Lower leg skin (tissue), 4 donors: Measurements from ENCODE around the gene CTNNA2. TPM values are rescaled to one million over a fixed set of nuclear protein-coding genes. Genes with fewer than 3 reads are reported as not detected.
"Not testable (repeated sequence)": the region's sequence is repeated elsewhere in the genome, so short reads cannot be mapped to it uniquely, and the experiment has no call there.

Experiments
- DNase-seq, 2 donors: peaks; one replicate each; pipeline ENCODE4 v3.0.0-alpha.2; 2019; ENCODE audit warnings: low spot score in 2 of 2
- H3K4me3 ChIP-seq: fragments of 200-600 bp; sonication (generic); 2 replicates; pipeline ENCODE4 v1.5.1; 2017; ENCODE audit warnings: mild to moderate bottlenecking, low read depth; ENCODE audit not compliant: poor library complexity, severe bottlenecking
- CTCF ChIP-seq, 3 donors: fragments of 450-650 bp; IDR thresholded peaks; one replicate each; pipeline ENCODE4 v1.5.1; 2016; ENCODE audit warnings: antibody characterized with exemption in 3 of 3, mild to moderate bottlenecking in 3 of 3, moderate library complexity in 2 of 3
- POLR2A ChIP-seq, 2 donors: fragments of 450-650 bp; IDR thresholded peaks; one replicate each; pipeline ENCODE4 v1.6.1; 2016 to 2017; ENCODE audit warnings: antibody characterized with exemption in 2 of 2, mild to moderate bottlenecking in 1 of 2, moderate library complexity in 1 of 2
- WGBS, 2 donors: methylation state at CpG; one replicate each; pipeline ENCODE4 v1.1.5; 2018; 5-methylcytosine and 5-hydroxymethylcytosine counted together
- intact Hi-C: fragments of 100-400 bp; cut with DNase I; formaldehyde crosslinking; loops from one replicate; pipeline ENCODE4 v1.15.0; 2023; ENCODE audit warnings: low total_unique reads
- total RNA-seq, 4 donors: library from RNA; depleted of rRNA; stranded (reverse); fragments of >200 nt; gene quantifications; one replicate each; pipeline ENCODE4 v1.1.0, GENCODE V29; 2016

Gene CTNNA2
- total RNA-seq, 4 donors from 2014 or later, result not detected

DNA sequence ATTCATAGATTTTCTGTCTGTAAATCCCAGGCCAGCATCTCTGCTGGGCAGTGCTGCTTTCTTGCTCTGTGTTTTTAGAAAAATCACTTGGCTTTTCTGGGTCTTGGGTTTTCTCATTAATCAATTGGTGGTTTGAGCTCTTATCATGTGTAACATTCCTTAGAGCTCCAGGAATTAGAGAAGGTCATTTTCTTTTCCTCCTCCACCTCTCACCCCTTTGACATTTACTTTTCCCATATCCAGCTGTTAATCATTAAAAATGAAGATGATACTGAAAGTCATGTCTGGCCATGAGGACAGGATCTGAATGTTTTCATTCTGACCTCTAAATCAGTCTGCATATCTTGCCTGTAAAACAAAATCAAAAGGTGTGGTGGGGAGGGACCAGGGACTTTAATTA is 680.7 kb downstream of the CTNNA2 start:
- TF ChIP-seq POLR2A (IDR thresholded peaks at IDR 0.05) (no peak), CTCF (IDR thresholded peaks at IDR 0.05) (no peak)
- intact Hi-C loops, result no loop called here
- no peak for DNase-seq

GRCh38 chr2:80195034-80195433 is 682.2 kb downstream of the CTNNA2 start:
- intact Hi-C loops, result no loop called here
- DNase-seq, result no peak
- H3K4me3 ChIP-seq, result no peak overlapping the region
- 46 to 67% methylated on average over 2 of the region's 2 CpGs for WGBS, 2 donors
- no peak for TF ChIP-seq CTCF (IDR thresholded peaks at IDR 0.05)
- TF ChIP-seq POLR2A (IDR thresholded peaks at IDR 0.05), result no peak

More for the DNA sequence above, 680.7 kb downstream of the CTNNA2 start:
- no peak overlapping the region for H3K4me3 ChIP-seq

DNA sequence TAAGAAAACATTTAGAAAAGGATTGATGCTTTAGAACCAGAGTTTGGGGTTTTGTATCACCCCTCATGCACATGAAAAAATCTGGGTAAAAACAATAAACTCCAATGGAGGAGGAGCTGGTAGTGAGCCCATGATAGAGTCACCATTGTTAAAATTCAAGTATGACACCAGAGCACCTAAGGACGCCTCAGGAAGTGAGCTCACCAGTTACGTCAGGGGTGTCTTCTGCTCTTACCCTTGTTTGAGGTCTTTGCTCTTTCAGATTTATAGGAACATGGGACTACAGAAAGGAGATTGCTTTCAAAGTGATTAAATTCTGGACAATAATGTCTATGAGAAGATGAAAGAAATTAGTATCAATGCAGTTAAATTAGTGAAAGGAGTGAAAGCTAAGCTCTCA is 685.2 kb downstream of the CTNNA2 start:
- intact Hi-C loops, result no loop called here
- no peak for TF ChIP-seq CTCF (IDR thresholded peaks at IDR 0.05)
- no peak for TF ChIP-seq POLR2A (IDR thresholded peaks at IDR 0.05)
- H3K4me3 ChIP-seq, result no peak overlapping the region
- 76 to 86% methylated on average over 2 of the region's 2 CpGs for whole genome bisulfite sequencing, 2 donors
- DNase-seq, result no peak

DNA sequence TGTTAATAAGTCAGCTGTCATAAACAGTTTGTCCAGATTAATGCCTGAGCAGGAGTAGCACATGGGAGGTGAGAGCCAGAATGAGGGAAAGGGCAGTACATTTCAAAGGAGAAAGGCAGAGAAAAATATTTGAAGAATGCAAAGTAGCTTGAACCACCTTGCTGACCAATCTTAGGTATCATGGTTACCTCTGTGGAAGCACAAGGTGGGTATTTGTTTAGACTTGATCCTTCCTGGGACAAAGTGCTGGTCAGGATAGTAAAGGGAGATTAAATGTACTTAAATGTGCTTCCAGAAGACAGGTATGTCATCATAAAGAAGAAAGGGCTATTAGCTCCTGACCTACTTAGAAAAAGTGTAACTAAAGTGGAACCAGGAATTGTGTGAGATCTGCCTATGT is 686.7 kb downstream of the CTNNA2 start:
- TF ChIP-seq CTCF (IDR thresholded peaks at IDR 0.05) (no peak), POLR2A (IDR thresholded peaks at IDR 0.05) (no peak)
- DNase-seq, result no peak
- H3K4me3 ChIP-seq, result no peak overlapping the region
- intact Hi-C loops, result no loop called here

DNA sequence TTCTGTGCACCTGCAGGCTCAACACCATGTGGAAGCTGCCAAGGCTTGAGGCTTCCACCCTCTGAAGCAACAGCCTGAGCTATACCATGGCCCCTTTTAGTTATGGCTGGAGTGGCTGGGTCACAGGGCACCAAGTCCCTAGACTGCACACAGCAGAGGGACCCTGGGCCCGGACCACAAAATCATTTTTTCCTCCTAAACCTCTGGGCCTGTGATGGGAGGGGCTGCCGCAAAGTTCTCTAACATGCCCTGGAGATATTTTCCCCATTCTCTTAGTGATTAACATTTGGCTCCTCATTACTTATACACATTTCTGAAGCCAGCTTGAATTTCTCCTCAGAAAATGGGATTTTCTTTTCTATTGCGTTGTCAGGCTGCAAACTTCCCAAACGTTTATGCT is 691.1 kb downstream of the CTNNA2 start:
- DNase-seq, H3K4me3 ChIP-seq, intact Hi-C loops: not testable (repeated sequence)
- WGBS, 2 donors, result 85 to 93% methylated on average over 4 of the region's 4 CpGs

- intact Hi-C loops, result no loop called here
- H3K4me3 ChIP-seq, result no peak overlapping the region
- TF ChIP-seq CTCF (IDR thresholded peaks at IDR 0.05), result no peak
- TF ChIP-seq POLR2A (IDR thresholded peaks at IDR 0.05), result no peak
- WGBS, 2 donors, result 84 to 90% methylated on average over 2 of the region's 2 CpGs
- no peak for DNase-seq
These were observed 692.6 kb downstream of the CTNNA2 start for GRCh38 chr2:80205498-80205897.
